Activated CD8-positive, alpha-beta memory T cell treated with anti-CD3 and anti-CD28 coated beads, Interleukin-2, amount 10 ng/mL, durations not matched to agents 7 days and 5 days (primary cell): ENCODE data around the gene DUOXA1. TPM values are rescaled to one million over a fixed set of nuclear protein-coding genes. Genes with fewer than 3 reads are reported as not detected.
A peak's percentile ranks its signal among the peaks of the same experiment; 100 is the strongest.

Experiments
- ATAC-seq: fragments of 150-1000 bp; cut with Tn5 transposase; one replicate; pipeline ENCODE4 v1.10.0; 2021; ENCODE audit warnings: moderate library complexity
- CTCF ChIA-PET: fragments of 350-600 bp; sonication (Branson Sonifier 250); formaldehyde crosslinking; loops from one replicate; lab custom pipeline; 2021; ENCODE audit warnings: antibody characterized with exemption; lab: Charles Lee
- DNase-seq: peaks from one replicate; pipeline ENCODE4 v3.0.0-alpha.2; 2020
- H3K27ac Mint-ChIP-seq: one replicate; pipeline ENCODE4 v1.8.0; 2021; ENCODE audit warnings: mild to moderate bottlenecking, mixed read lengths
- H3K27me3 Mint-ChIP-seq: one replicate; pipeline ENCODE4 v1.8.0; 2021; ENCODE audit warnings: mixed read lengths
- H3K36me3 Mint-ChIP-seq: one replicate; pipeline ENCODE4 v1.8.0; 2021; ENCODE audit warnings: mild to moderate bottlenecking, mixed read lengths
- H3K4me1 Mint-ChIP-seq: one replicate; pipeline ENCODE4 v1.8.0; 2021; ENCODE audit warnings: mixed read lengths
- H3K4me3 Mint-ChIP-seq: one replicate; pipeline ENCODE4 v1.8.0; 2021; ENCODE audit warnings: mild to moderate bottlenecking, moderate library complexity, mixed read lengths
- H3K9me3 Mint-ChIP-seq: one replicate; pipeline ENCODE4 v1.8.0; 2022; ENCODE audit warnings: low read depth, mixed read lengths
- total RNA-seq, 2 experiments: library from RNA; stranded (reverse); gene quantifications; one replicate each; pipeline ENCODE4 v1.2.3, GENCODE V29; 2021

The DUOXA1 gene
- total RNA-seq, 2 experiments from 2014 or later = not detected

GRCh38 chr15:45121020-45121419 lies 8.7 kb downstream of the DUOXA1 start:
- Mint-ChIP-seq H3K4me3 (no peak overlapping the region), H3K9me3 (no peaks in the 10 kb centered on the region), H3K36me3 (no peaks in the 10 kb centered on the region), H3K27ac (no peak overlapping the region), H3K27me3 (peaks cover 62% of the 10 kb centered on the region), H3K4me1 (peaks cover 19% of the 10 kb centered on the region)
- CTCF ChIA-PET = interaction anchor here (1.3 to 1.5 kb wide), 2 partner anchors 9 to 47 kb away, joined by 3 read pairs; partner anchors contain the start of gene DUOX1
- ATAC-seq (no peak), DNase-seq (no peak)

DNA sequence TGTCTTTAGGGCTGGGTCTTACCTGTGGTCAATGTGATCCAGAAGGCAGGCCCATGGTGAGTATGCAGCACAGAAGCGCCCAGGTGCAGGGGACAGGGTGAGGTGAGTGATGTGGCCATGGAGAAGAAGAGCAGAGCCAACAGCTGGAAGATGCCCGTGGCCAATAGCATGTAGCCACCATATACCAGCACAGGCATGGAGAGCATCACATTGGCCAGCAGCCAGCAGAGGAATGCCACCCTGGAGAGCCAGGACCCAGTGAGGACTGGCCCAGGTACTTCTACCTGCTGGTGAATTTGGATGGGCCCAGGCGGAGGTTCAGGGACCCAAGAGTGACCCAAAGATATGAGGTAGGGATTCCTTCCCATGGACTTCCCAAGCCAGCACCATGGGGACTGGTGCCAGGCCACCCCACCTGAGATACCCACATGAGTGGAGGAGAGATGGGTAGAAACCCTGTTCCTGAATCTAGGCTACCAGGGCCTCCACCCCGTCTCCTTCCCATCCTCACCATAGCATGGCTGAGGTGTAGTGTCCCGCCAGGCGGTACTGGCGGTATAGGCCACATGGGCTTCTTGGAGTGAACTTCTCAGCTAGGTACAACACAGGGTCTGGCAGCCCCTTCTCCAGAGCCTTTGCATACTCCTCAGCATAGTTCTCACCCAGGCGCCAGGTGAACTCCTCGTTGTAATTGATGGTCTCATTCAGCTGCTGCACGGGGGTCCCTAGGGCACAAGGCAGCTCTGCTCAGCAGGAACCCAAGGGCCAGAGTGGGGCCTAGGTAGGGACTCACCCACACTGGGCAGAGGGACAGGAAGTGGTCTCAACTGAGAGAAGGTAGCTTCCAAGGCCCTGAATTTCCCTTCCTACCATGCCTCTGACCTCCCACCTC lies 9.4 kb downstream of the DUOXA1 start:
- peaks cover 19% of the 10 kb centered on the region for H3K4me1 Mint-ChIP-seq
- no peaks in the 10 kb centered on the region for H3K36me3 Mint-ChIP-seq
- no peaks in the 10 kb centered on the region for H3K9me3 Mint-ChIP-seq
- no peak overlapping the region for H3K27ac Mint-ChIP-seq
- H3K27me3 Mint-ChIP-seq = peaks cover 62% of the 10 kb centered on the region
- no peak for DNase-seq
- ATAC-seq = no peak
- CTCF ChIA-PET = no interaction called here
- H3K4me3 Mint-ChIP-seq = no peak overlapping the region

DNA sequence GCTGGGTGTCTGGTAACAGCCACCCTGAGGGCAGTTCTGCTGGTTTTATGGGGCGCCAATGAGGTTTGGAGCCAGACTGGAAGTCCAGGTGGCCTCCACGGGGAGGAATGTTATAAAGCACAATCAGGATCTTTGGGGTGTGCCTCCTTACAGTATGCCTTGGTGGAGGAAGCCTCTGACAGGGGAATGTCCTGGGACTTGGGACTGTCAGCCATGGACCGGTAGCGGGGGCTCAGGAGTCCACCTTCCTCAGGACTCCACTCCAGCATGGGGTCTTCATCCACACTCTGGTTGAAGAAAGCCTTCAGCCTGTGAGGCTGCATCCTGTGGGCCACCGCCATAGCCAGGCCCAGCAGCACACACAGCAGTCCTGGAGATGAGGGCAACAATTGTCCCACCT lies 10.7 kb downstream of the DUOXA1 start:
- no peak for ATAC-seq
- H3K27ac Mint-ChIP-seq = no peak overlapping the region
- no peak for DNase-seq
- H3K9me3 Mint-ChIP-seq = no peaks in the 10 kb centered on the region
- peaks cover 22% of the 10 kb centered on the region for H3K4me1 Mint-ChIP-seq
- no peak overlapping the region for H3K4me3 Mint-ChIP-seq
- CTCF ChIA-PET = interaction anchor here (0.9 to 1.9 kb wide), 20 partner anchors 8 to 541 kb away, joined by 3 to 25 read pairs (median 6); partner anchors contain the start of genes DUOX1, DUOXA1 and SORD
- peaks cover 66% of the 10 kb centered on the region for H3K27me3 Mint-ChIP-seq
- H3K36me3 Mint-ChIP-seq = no peaks in the 10 kb centered on the region

GRCh38 chr15:45118131-45118588 lies 11.5 kb downstream of the DUOXA1 start:
- CTCF ChIA-PET = interaction anchor here (0.5 to 2.3 kb wide), 44 partner anchors 9 to 749 kb away, joined by 3 to 25 read pairs (median 4); partner anchors contain the start of genes DUOX1, DUOXA1 and SORD
- no peaks in the 10 kb centered on the region for H3K36me3 Mint-ChIP-seq
- no peaks in the 10 kb centered on the region for H3K9me3 Mint-ChIP-seq
- H3K4me3 Mint-ChIP-seq = no peak overlapping the region
- no peak overlapping the region for H3K27ac Mint-ChIP-seq
- peaks cover 66% of the 10 kb centered on the region for H3K27me3 Mint-ChIP-seq
- peak; percentile 99 for ATAC-seq
- peaks cover 24% of the 10 kb centered on the region for H3K4me1 Mint-ChIP-seq
- DNase-seq = peak; percentile 89

GRCh38 chr15:45117308-45118130 lies 12.2 kb downstream of the DUOXA1 start:
- no peak overlapping the region for H3K27ac Mint-ChIP-seq
- H3K4me1 Mint-ChIP-seq = peaks cover 25% of the 10 kb centered on the region
- no peaks in the 10 kb centered on the region for H3K36me3 Mint-ChIP-seq
- DNase-seq (no peak), ATAC-seq (peak; percentile 28)
- no peak overlapping the region for H3K4me3 Mint-ChIP-seq
- H3K9me3 Mint-ChIP-seq = no peaks in the 10 kb centered on the region
- CTCF ChIA-PET = interaction anchor here (0.8 to 2.3 kb wide), 36 partner anchors 8 to 730 kb away, joined by 3 to 25 read pairs (median 5); partner anchors contain the start of genes DUOX1, DUOXA1 and SORD
- H3K27me3 Mint-ChIP-seq = peaks cover 70% of the 10 kb centered on the region

- no peaks in the 10 kb centered on the region for H3K9me3 Mint-ChIP-seq
- peaks cover 74% of the 10 kb centered on the region for H3K27me3 Mint-ChIP-seq
- CTCF ChIA-PET = interaction anchor here (2.3 kb wide), 1 partner anchor 19 kb away, joined by 10 read pairs; no protein-coding TSS in a partner anchor
- H3K36me3 Mint-ChIP-seq = no peaks in the 10 kb centered on the region
- no peak overlapping the region for H3K4me3 Mint-ChIP-seq
- ATAC-seq = no peak
- H3K27ac Mint-ChIP-seq = no peak overlapping the region
- peaks cover 32% of the 10 kb centered on the region for H3K4me1 Mint-ChIP-seq
- no peak for DNase-seq
Measured at GRCh38 chr15:45116482-45117307, 13.0 kb downstream of the DUOXA1 start.

DNA sequence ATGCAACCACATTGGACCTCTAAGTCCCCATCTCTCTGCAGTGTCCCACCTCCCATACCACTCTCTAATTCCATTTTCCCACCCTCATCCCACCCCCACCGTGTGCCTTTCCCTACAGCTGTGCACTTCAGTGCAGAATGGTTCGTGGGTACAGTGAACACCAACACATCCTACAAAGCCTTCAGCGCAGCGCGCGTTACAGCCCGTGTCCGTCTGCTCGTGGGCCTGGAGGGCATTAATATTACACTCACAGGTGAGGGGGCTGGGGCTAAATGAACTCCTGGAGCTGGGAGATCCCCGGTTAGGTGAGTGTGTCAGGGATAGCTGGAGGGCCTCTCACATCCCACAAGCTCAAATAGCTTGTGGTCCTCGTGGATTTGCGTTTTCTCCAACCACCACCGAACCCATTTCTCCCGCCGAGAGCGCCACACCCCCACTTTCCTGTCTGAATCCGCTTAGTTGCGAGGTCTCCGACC lies 13.6 kb downstream of the DUOXA1 start:
- H3K9me3 Mint-ChIP-seq = no peaks in the 10 kb centered on the region
- peaks cover 72% of the 10 kb centered on the region for H3K27me3 Mint-ChIP-seq
- H3K4me1 Mint-ChIP-seq = peaks cover 32% of the 10 kb centered on the region
- H3K36me3 Mint-ChIP-seq = no peaks in the 10 kb centered on the region
- ATAC-seq (no peak), DNase-seq (no peak)
- CTCF ChIA-PET = no interaction called here
- H3K27ac Mint-ChIP-seq = no peak overlapping the region
- H3K4me3 Mint-ChIP-seq = no peak overlapping the region

DNA sequence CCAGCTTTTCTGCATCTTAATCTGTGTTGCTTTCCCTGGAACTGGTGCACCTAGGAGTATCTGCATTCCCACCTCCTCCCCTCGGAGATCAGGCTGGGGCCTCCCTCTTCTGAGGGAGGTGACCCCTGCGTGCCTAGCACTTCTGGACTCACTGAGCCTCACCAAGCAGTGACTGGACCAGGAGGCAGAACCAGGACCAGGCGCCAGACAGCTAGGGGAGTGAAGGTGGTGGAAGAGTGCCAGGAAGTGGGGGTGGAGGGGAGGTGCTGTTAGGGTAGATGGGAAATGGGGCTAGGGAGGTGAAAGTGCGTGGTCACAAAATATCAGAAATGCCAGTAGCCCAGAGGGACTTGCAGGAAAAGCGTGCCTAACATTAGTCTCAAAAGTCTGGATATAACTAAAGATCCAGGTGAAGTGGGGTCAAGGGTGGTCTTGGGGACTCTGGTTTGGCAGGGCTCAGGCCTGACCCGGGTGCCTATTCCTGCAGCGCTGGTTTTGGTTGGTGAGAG lies 14.3 kb downstream of the DUOXA1 start:
- Mint-ChIP-seq H3K36me3 (no peaks in the 10 kb centered on the region), H3K4me3 (no peak overlapping the region), H3K9me3 (no peaks in the 10 kb centered on the region), H3K4me1 (peaks cover 32% of the 10 kb centered on the region), H3K27ac (no peak overlapping the region), H3K27me3 (peaks cover 73% of the 10 kb centered on the region)
- DNase-seq = no peak
- CTCF ChIA-PET = interaction anchor here (1.2 kb wide), 1 partner anchor 16 kb away, joined by 3 read pairs; no protein-coding TSS in a partner anchor
- ATAC-seq = no peak

DNA sequence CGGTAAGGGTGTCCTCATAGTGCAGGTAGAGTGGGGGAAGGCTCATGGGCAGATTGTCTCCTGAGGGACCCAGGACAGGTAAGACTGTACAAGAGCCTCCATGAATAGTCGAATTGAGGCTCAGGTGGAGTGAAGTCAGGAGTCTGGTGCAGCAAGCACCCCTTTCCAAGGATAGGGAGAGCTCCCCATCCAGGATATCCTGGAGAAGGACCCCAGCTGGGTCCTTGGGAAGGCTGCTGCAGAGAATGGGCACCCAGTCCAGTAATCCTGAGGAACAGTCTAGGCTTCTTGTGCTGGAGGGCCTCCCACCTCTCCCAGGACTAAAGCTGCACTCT lies 15.0 kb downstream of the DUOXA1 start:
- Mint-ChIP-seq H3K4me3 (no peak overlapping the region), H3K4me1 (peaks cover 32% of the 10 kb centered on the region), H3K9me3 (no peaks in the 10 kb centered on the region), H3K27me3 (peaks cover 80% of the 10 kb centered on the region), H3K36me3 (no peaks in the 10 kb centered on the region), H3K27ac (no peak overlapping the region)
- DNase-seq = no peak
- CTCF ChIA-PET = interaction anchor here (1.2 kb wide), 1 partner anchor 16 kb away, joined by 3 read pairs; no protein-coding TSS in a partner anchor
- no peak for ATAC-seq

GRCh38 chr15:45114076-45114750 lies 15.5 kb downstream of the DUOXA1 start, which contains the start of the genes DUOX2 and DUOXA2:
Gene DUOX2, minus strand, starts transcription at chr15:45114172. Its CDS starts 761 bp downstream, at chr15:45113411.
Gene DUOXA2, plus strand, starts transcription at chr15:45114326. Its CDS starts 280 bp downstream, at chr15:45114606.
- ATAC-seq (no peak), DNase-seq (no peak)
- H3K9me3 Mint-ChIP-seq = no peaks in the 10 kb centered on the region
- no peak within 1 kb of the TSS for H3K27ac Mint-ChIP-seq
- peaks cover 32% of the 10 kb centered on the region for H3K4me1 Mint-ChIP-seq
- H3K27me3 Mint-ChIP-seq = peaks cover 83% of the 10 kb centered on the region
- CTCF ChIA-PET = interaction anchor here (1.2 kb wide), 1 partner anchor 17 kb away, joined by 3 read pairs; no protein-coding TSS in a partner anchor
- no peaks in the 10 kb centered on the region for H3K36me3 Mint-ChIP-seq
- H3K4me3 Mint-ChIP-seq = no peak within 1 kb of the TSS

GRCh38 chr15:45113380-45113990 lies 16.2 kb downstream of the DUOXA1 start:
- H3K27ac Mint-ChIP-seq = no peak overlapping the region
- no peak for DNase-seq
- no peaks in the 10 kb centered on the region for H3K36me3 Mint-ChIP-seq
- peaks cover 87% of the 10 kb centered on the region for H3K27me3 Mint-ChIP-seq
- H3K4me1 Mint-ChIP-seq = peaks cover 32% of the 10 kb centered on the region
- no peak for ATAC-seq
- CTCF ChIA-PET = interaction anchor here (0.9 kb wide), 1 partner anchor 260 kb away, joined by 3 read pairs; no protein-coding TSS in a partner anchor
- H3K4me3 Mint-ChIP-seq = no peak overlapping the region
- no peaks in the 10 kb centered on the region for H3K9me3 Mint-ChIP-seq
